Measurements from ENCODE around the gene CROCC2. TPM values are rescaled to one million over a fixed set of nuclear protein-coding genes. Genes with fewer than 3 reads are reported as not detected.

Gene CROCC2
- polyA plus RNA-seq, 1 of the 3 experiments (the other 2 are of a cell fraction), result not detected

GRCh38 chr2:240948086-240948485 lies 42.0 kb downstream of the CROCC2 start (continued):
- TF ChIP-seq PBX3 (IDR thresholded peaks at IDR 0.05), result no peak
- no peak for TF ChIP-seq EP300 (IDR thresholded peaks at IDR 0.05; ENCODE audit: borderline replicate concordance in 1 of 2, low read depth in 1 of 2, low read length in 1 of 2)
- no peak for TF ChIP-seq EZH2phosphoT487 (IDR thresholded peaks at IDR 0.05; ENCODE audit: borderline replicate concordance, low read depth)
- no peak for TF ChIP-seq TEAD4 (IDR thresholded peaks at IDR 0.05; ENCODE audit: borderline replicate concordance, insufficient read depth)
- no peak for TF ChIP-seq POLR2AphosphoS5 (IDR thresholded peaks at IDR 0.05; ENCODE audit: low read depth, low read length)
- no peak for TF ChIP-seq RCOR1 (IDR thresholded peaks at IDR 0.05; ENCODE audit: low read length)

- CTCF ChIA-PET, result interaction anchor here (0.9 kb wide), 1 partner anchor 36 kb away, joined by 4 read pairs; no protein-coding TSS in a partner anchor
- Histone ChIP-seq H3K36me3 (replicated peaks in 1 of 2; ENCODE audit: control insufficient read depth in 1 of 2, insufficient read depth in 2 of 2, low read length in 1 of 2) (no peaks in the 10 kb centered on the region), H3K27ac (ENCODE audit: low read depth in 2 of 2, low read length in 1 of 2) (no peak overlapping the region), H3K9me2 (no peaks in the 10 kb centered on the region), H2AFZ (ENCODE audit: low read depth) (no peak overlapping the region), H3K4me1 (ENCODE audit: control insufficient read depth in 1 of 2, insufficient read depth in 2 of 2, low read depth in 1 of 2, low read length in 1 of 2) (peaks cover 0 to 10% of the 10 kb centered on the region in 2 experiments; a peak in 1 of 4 replicates), H3K79me2 (ENCODE audit: insufficient read depth) (no peaks in the 10 kb centered on the region), H3K27me3 (ENCODE audit: insufficient read depth) (no peaks in the 10 kb centered on the region), H3K4me3 (ENCODE audit: low read depth in 2 of 2, low read length in 1 of 2) (no peak overlapping the region), H3K9ac (no peak overlapping the region), H3K9me3 (no peaks in the 10 kb centered on the region), H4K20me1 (ENCODE audit: insufficient read depth) (no peaks in the 10 kb centered on the region), H3K4me2 (no peak overlapping the region), H3F3A (replicated peaks; ENCODE audit: insufficient read depth) (no peaks in the 10 kb centered on the region)
- 66% methylated on average over 17 of the region's 23 CpGs for WGBS (ENCODE audit: low lambda C conversion rate)
- POLR2A ChIA-PET, result no interaction called here
- DNase-seq, result no peak
- no peak for TF ChIP-seq FOXJ3 (CRISPR knock-in tag; IDR thresholded peaks at IDR 0.05)
- TF ChIP-seq RCOR1 (IDR thresholded peaks at IDR 0.05; ENCODE audit: low read length), result no peak
- TF ChIP-seq RFX5 (IDR thresholded peaks at IDR 0.05; ENCODE audit: low read length), result no peak
- TF ChIP-seq EZH2phosphoT487 (IDR thresholded peaks at IDR 0.05; ENCODE audit: borderline replicate concordance, low read depth), result no peak
- no peak for TF ChIP-seq ELF1 (IDR thresholded peaks at IDR 0.05)
- TF ChIP-seq RAD21 (IDR thresholded peaks at IDR 0.05; ENCODE audit: low read length), result no peak
- no peak for TF ChIP-seq EP300 (IDR thresholded peaks at IDR 0.05; ENCODE audit: borderline replicate concordance in 1 of 2, low read depth in 1 of 2, low read length in 1 of 2)
- TF ChIP-seq, protein P1, sequence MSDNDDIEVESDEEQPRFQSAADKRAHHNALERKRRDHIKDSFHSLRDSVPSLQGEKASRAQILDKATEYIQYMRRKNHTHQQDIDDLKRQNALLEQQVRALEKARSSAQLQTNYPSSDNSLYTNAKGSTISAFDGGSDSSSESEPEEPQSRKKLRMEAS (IDR thresholded peaks at IDR 0.05; ENCODE audit: low read depth), result no peak
- no peak for TF ChIP-seq RXRA (IDR thresholded peaks at IDR 0.05; ENCODE audit: borderline replicate concordance, low read depth)
- no peak for TF ChIP-seq FOXM1 (IDR thresholded peaks at IDR 0.05; ENCODE audit: low read depth)
- no peak for TF ChIP-seq MXI1 (IDR thresholded peaks at IDR 0.05; ENCODE audit: low read depth, low read length)
- TF ChIP-seq FOSL2 (IDR thresholded peaks at IDR 0.05; ENCODE audit: borderline replicate concordance, low read depth), result no peak
These were observed 43.0 kb downstream of the CROCC2 start for GRCh38 chr2:240948905-240949790.
